CD14-positive monocyte (primary cell): Measurements from ENCODE around the gene RIN2. TPM values are rescaled to one million over a fixed set of nuclear protein-coding genes. Genes with fewer than 3 reads are reported as not detected.
A peak's percentile ranks its signal among the peaks of the same experiment; 100 is the strongest.

Experiments used
- DNase-seq, 3 donors: peaks; one replicate each; pipeline ENCODE4 v3.0.0-alpha.2; 2011 to 2022
- H2AFZ ChIP-seq: 2 replicates; pipeline ENCODE4 v1.6.0; 2012; ENCODE audit warnings: mild to moderate bottlenecking, low read depth, low read length, inconsistent platforms; ENCODE audit not compliant: insufficient read depth, poor library complexity, severe bottlenecking
- H3K27ac ChIP-seq, 2 donors: 1 replicate in 1 of 2; 2 replicates in 1 of 2; pipeline ENCODE4 v1.5.1; 2012 to 2013; ENCODE audit warnings: low read length in 2 of 2, control low read depth in 1 of 2, inconsistent platforms in 1 of 2, low read depth in 1 of 2, mild to moderate bottlenecking in 1 of 2
- H3K27me3 ChIP-seq, 2 donors: one replicate each; pipeline versions ENCODE4 v1.6.0 to v1.6.1; 2011 to 2013; ENCODE audit warnings: low read length in 2 of 2; ENCODE audit not compliant: control insufficient read depth in 2 of 2, insufficient read depth in 2 of 2
- H3K36me3 ChIP-seq, 2 donors: replicated peaks in 1 of 2; 1 replicate in 1 of 2; 2 replicates in 1 of 2; pipeline versions ENCODE4 v1.5.1 to v1.6.1; 2012 to 2013; ENCODE audit warnings: low read length in 2 of 2, control low read depth in 1 of 2, inconsistent platforms in 1 of 2, mild to moderate bottlenecking in 1 of 2; ENCODE audit not compliant: insufficient read depth in 2 of 2, control insufficient read depth in 1 of 2
- H3K4me1 ChIP-seq, 2 donors: 1 replicate in 1 of 2; 2 replicates in 1 of 2; pipeline versions ENCODE4 v1.5.1 to v1.6.1; 2012 to 2013; ENCODE audit warnings: low read length in 2 of 2, control low read depth in 1 of 2, inconsistent platforms in 1 of 2, mild to moderate bottlenecking in 1 of 2, moderate library complexity in 1 of 2; ENCODE audit not compliant: insufficient read depth in 2 of 2, control insufficient read depth in 1 of 2
- H3K4me2 ChIP-seq: replicated peaks from 2 replicates; pipeline ENCODE3; 2012; ENCODE audit warnings: low read length, moderate library complexity, mild to moderate bottlenecking; ENCODE audit not compliant: poor library complexity, severe bottlenecking; ENCODE audit errors: extremely low read depth
- H3K4me3 ChIP-seq, 3 experiments: fragments of 200-600 bp in 1 of 3; sonication (generic) in 1 of 3; replicated peaks in 1 of 3; 1 replicate in 2 of 3; 2 replicates in 1 of 3; pipeline ENCODE4 v1.5.1; 2011 to 2013; ENCODE audit warnings: low read length in 3 of 3, mild to moderate bottlenecking in 3 of 3, control low read depth in 2 of 3, low read depth in 2 of 3, inconsistent platforms in 1 of 3, moderate library complexity in 1 of 3
- H3K79me2 ChIP-seq: 2 replicates; pipeline ENCODE4 v1.6.0; 2012; ENCODE audit warnings: mild to moderate bottlenecking, control low read depth, inconsistent platforms, low read length, moderate library complexity; ENCODE audit not compliant: insufficient read depth
- H3K9ac ChIP-seq: 2 replicates; pipeline ENCODE4 v1.6.0; 2017; ENCODE audit warnings: low read length, mild to moderate bottlenecking; ENCODE audit not compliant: insufficient read depth, poor library complexity, severe bottlenecking
- H3K9me3 ChIP-seq, 2 donors: replicated peaks in 1 of 2; 1 replicate in 1 of 2; 2 replicates in 1 of 2; pipeline versions ENCODE4 v1.5.1 to v1.6.1; 2012 to 2013; ENCODE audit warnings: low read length in 2 of 2, control low read depth in 1 of 2; ENCODE audit not compliant: control insufficient read depth in 1 of 2, insufficient read depth in 1 of 2
- H4K20me1 ChIP-seq: 2 replicates; pipeline ENCODE4 v1.6.0; 2012; ENCODE audit warnings: mild to moderate bottlenecking, low read length, control low read depth, moderate library complexity; ENCODE audit not compliant: insufficient read depth
- H3K27ac Mint-ChIP-seq, 7 donors: one replicate each; pipeline ENCODE4 v1.8.0; 2020; ENCODE audit warnings: mild to moderate bottlenecking in 7 of 7, mixed read lengths in 7 of 7, moderate library complexity in 6 of 7, inconsistent platforms in 2 of 7
- H3K27me3 Mint-ChIP-seq, 3 donors: one replicate each; pipeline ENCODE4 v1.8.0; 2021 to 2022; ENCODE audit warnings: low read depth in 3 of 3, mild to moderate bottlenecking in 3 of 3, mixed read lengths in 3 of 3, moderate library complexity in 3 of 3, inconsistent platforms in 1 of 3
- H3K36me3 Mint-ChIP-seq, 2 donors: one replicate each; pipeline ENCODE4 v1.8.0; 2020; ENCODE audit warnings: mixed read lengths in 2 of 2, inconsistent platforms in 1 of 2, mild to moderate bottlenecking in 1 of 2
- H3K4me1 Mint-ChIP-seq: one replicate; pipeline ENCODE4 v1.8.0; 2020; ENCODE audit warnings: mild to moderate bottlenecking, mixed read lengths
- H3K4me3 Mint-ChIP-seq, 2 donors: one replicate each; pipeline ENCODE4 v1.8.0; 2020; ENCODE audit warnings: mild to moderate bottlenecking in 2 of 2, mixed read lengths in 2 of 2, moderate library complexity in 1 of 2
- H3K9me3 Mint-ChIP-seq, 7 donors: one replicate each; pipeline ENCODE4 v1.8.0; 2020 to 2022; ENCODE audit warnings: mixed read lengths in 7 of 7, mild to moderate bottlenecking in 6 of 7, moderate library complexity in 6 of 7, inconsistent platforms in 2 of 7
- CTCF ChIP-seq: fragments of 200-600 bp; IDR thresholded peaks from one replicate; pipeline ENCODE4 v1.8.0; 2022; ENCODE audit warnings: antibody characterized with exemption, mild to moderate bottlenecking
- WGBS: methylation state at CpG from one replicate; pipeline ENCODE4 v1.1.5; 2013; ENCODE audit warnings: missing lambda C conversion rate; ENCODE audit not compliant: insufficient coverage; 5-methylcytosine and 5-hydroxymethylcytosine counted together
- intact Hi-C, 2 donors: fragments of 100-400 bp; cut with micrococcal nuclease; formaldehyde crosslinking; loops; one replicate each; pipeline versions ENCODE4 v1.15.0 to v1.15.1; 2023
- polyA plus RNA-seq, 3 donors: library from polyadenylated mRNA; depleted of rRNA in 1 of 3; unstranded in 2 of 3; stranded (reverse) in 1 of 3; fragments of 300-500 nt in 2 of 3; fragments of >200 nt in 1 of 3; fragmentation: Illumina TruSeq in 2 of 3; gene quantifications; 1 replicate in 2 of 3; 2 replicates in 1 of 3; pipeline ENCODE4 v1.2.3, GENCODE V29; 2012 to 2021

Gene RIN2
- polyA plus RNA-seq, 3 donors: 5.6 to 25.4 (median 15.4) TPM

GRCh38 chr20:19768325-19768842, 10.3 kb downstream of the RIN2 start:
- Mint-ChIP-seq H3K9me3 (no peaks in the 10 kb centered on the region), H3K4me1 (peaks cover 17% of the 10 kb centered on the region), H3K36me3 (peaks cover 24 to 53% of the 10 kb centered on the region in 2 donors), H3K27me3 (peaks cover 0 to 4% (median 4%) of the 10 kb centered on the region in 3 donors), H3K27ac (peak overlapping the region in 1 of 7 donors; percentile 77), H3K4me3 (no peak overlapping the region)
- Histone ChIP-seq H2AFZ (no peak overlapping the region), H4K20me1 (peaks cover 69% of the 10 kb centered on the region), H3K9me3 (no peaks in the 10 kb centered on the region), H3K4me1 (peaks cover 4 to 6% of the 10 kb centered on the region in 2 donors), H3K79me2 (peaks cover 11% of the 10 kb centered on the region), H3K4me3 (no peak overlapping the region), H3K36me3 (peaks cover 8 to 10% of the 10 kb centered on the region in 2 donors), H3K9ac (no peak overlapping the region), H3K4me2 (no peak overlapping the region), H3K27me3 (no peaks in the 10 kb centered on the region), H3K27ac (no peak overlapping the region)
- WGBS: 100% methylated on average over 1 of the region's 7 CpGs
- intact Hi-C loops: no loop called here
- TF ChIP-seq CTCF: no peak
- no peak for DNase-seq

GRCh38 chr20:19769507-19769906, 11.4 kb downstream of the RIN2 start:
- intact Hi-C loops: no loop called here
- Histone ChIP-seq H3K9me3 (no peaks in the 10 kb centered on the region), H3K4me1 (peaks cover 4 to 6% of the 10 kb centered on the region in 2 donors), H3K9ac (no peak overlapping the region), H3K79me2 (peaks cover 11% of the 10 kb centered on the region), H3K36me3 (peaks cover 8 to 10% of the 10 kb centered on the region in 2 donors), H2AFZ (no peak overlapping the region), H3K4me3 (no peak overlapping the region), H3K4me2 (no peak overlapping the region), H3K27ac (no peak overlapping the region), H3K27me3 (no peaks in the 10 kb centered on the region), H4K20me1 (peaks cover 75% of the 10 kb centered on the region)
- Mint-ChIP-seq H3K27me3 (peaks cover 0 to 6% (median 4%) of the 10 kb centered on the region in 3 donors), H3K9me3 (no peaks in the 10 kb centered on the region), H3K4me3 (no peak overlapping the region), H3K4me1 (peaks cover 16% of the 10 kb centered on the region), H3K27ac (peak overlapping the region in 1 of 7 donors; percentile 55), H3K36me3 (peaks cover 27 to 55% of the 10 kb centered on the region in 2 donors)
- DNase-seq: no peak
- no peak for TF ChIP-seq CTCF
- WGBS: no CpG with 5 or more reads among the region's 2 CpGs
